GM18526 (cell line): Measurements from ENCODE around the gene NDFIP2.

ENCODE experiments used
- POLR2A ChIP-seq: IDR thresholded peaks from 3 replicates; pipeline ENCODE4 v1.6.1; 2011; ENCODE audit not compliant: insufficient read length; ENCODE audit errors: extremely low read depth

Gene NDFIP2

DNA sequence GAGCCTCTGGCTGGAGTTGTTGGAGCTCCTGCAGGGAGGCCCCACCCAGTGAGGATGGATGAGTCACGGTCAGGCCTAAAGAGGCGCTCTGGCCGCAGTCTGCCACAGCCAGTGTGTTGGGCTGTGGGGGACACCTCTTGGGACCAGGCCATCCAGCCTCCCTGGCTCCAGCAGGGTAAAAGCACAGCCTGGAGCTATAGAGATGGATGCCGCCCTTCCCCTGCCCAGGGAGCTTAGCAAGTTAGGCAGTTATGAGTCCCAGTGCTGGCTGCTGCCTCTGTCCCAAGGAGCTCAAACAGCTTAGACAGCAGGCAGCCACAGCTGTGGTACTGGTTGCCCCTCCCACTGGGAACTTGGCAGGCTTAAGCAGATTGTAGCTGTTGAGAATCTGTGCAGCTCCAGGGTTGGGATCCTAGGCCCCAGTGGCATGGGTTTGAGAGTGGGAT is 100.9 kb downstream of the NDFIP2 start:
- no peak for TF ChIP-seq POLR2A

DNA sequence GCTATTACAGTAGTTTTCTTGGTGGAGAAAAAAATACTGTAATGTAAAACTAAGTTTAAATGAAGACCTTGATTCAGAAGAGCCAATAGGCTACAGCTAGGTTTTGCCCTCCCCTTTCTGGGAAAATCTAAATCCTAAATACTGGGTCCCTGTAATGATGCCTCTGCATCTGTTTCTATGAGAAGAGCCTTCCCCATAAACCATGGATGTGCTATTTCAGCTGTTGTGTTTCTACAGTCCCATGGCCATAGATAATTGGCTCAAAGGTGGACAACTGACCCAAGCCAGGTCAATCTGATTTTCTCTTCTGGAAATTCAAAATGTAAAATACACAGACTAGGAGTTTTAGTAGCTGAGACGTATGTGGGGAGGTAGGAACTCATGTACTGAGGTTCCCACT is 101.9 kb downstream of the NDFIP2 start:
- TF ChIP-seq POLR2A, result no peak

DNA sequence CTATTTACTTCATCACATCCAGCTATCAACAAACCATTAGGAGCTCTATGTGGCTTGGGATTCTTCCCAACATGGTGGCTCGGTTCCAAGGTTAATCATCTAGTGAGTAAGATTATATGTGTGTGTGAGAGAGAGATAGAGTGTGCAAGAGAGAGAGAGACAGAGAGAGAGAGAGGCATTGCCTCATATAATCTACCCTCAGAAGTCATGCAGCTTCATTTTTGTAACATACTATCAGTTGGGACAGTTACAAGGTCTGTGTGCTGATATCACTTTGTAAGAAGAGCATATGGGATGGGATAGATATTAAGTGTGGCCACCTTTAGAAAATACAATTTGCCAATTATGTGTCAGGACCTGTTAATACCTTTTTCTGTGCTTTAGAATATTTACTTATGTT is 104.1 kb downstream of the NDFIP2 start:
- no peak for TF ChIP-seq POLR2A

DNA sequence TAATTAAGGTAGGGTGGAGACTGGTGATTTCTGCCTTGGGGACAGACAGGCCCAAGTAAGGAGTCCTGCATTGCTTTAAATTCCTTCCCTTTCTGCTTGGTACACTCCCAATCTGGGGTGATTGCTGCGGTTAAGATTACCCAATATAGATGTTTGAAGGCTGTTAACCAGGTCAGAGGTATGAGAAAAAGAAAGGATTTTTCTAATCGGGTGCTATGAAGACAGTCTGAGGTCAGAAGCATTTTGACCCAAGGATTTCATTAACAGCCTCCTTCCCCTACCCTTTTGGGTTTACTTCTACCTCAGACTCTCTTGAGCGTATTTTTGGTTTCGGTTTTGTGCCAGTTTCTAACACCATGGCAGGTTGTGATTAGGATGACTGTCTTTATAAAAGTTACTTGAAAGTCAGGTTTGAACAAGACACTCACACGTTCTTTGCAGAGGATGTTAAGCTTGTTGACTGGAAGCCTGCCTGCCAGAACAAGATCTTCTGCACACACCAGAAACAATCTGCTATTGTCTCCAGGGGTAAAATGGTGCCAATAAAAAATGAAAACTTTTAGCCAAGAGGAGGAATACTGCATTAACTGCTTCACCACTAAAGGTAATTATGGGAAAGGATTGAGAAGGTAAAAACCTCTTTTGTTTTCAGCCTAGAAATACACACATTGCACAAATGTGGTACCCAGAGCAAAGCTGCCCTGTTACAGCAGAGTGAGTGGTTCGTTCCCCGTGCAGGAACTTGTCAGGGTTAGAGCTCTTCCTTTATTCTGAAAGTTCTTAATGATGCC is 108.8 kb downstream of the NDFIP2 start:
- TF ChIP-seq POLR2A, result no peak

DNA sequence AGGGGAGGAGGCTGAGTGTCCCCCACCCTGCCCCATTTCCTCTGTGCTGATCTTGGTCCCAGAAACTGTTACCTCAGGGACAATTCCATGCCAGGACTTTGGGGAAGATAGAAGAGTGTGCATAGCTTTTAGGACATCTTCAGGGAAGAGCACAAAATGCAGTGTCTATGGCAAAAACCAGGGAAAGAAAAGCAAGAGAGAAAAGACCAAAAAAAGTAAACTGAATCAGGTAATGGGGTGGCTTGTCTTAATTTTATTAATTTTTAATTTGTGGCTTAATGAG is 109.4 kb downstream of the NDFIP2 start:
- TF ChIP-seq POLR2A, result no peak

DNA sequence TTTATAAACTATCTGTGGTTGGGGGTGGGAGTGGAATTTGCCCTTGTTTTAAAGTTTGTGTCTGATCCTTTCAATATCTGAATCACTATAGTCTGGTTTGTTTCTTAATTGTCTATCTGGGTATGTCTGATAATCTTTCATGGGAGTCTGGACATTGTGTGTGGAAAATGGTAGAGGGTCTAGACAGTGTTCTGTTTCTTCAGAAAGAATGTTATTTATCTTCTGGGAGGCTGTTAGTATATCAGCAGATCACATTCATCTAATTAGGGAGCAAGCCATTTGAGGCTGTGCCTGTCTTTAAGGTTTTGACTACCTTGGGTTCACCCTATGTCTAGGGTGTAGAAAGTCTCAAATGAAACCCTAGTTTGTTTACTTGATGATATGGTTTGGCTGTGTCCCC is 110.5 kb downstream of the NDFIP2 start:
- no peak for TF ChIP-seq POLR2A

DNA sequence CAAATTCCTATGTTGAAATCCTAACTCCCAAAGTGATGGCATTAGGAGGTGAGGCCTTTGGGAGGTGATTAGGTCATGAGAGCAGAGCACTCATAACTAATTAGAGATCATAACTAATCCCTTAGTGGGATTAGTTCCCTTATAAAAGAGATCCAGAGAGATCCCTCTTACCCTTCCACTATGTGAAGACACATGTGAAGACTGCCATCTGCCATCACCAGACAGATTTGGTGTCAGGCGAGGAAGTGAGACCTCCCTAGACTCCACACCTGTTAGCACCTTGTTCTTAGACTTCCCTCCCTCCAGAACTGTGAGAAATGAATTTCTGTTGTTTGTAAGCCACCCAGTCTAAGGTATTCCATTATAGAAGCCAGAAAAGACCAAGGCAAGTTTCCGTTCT is 112.2 kb downstream of the NDFIP2 start:
- TF ChIP-seq POLR2A, result no peak

DNA sequence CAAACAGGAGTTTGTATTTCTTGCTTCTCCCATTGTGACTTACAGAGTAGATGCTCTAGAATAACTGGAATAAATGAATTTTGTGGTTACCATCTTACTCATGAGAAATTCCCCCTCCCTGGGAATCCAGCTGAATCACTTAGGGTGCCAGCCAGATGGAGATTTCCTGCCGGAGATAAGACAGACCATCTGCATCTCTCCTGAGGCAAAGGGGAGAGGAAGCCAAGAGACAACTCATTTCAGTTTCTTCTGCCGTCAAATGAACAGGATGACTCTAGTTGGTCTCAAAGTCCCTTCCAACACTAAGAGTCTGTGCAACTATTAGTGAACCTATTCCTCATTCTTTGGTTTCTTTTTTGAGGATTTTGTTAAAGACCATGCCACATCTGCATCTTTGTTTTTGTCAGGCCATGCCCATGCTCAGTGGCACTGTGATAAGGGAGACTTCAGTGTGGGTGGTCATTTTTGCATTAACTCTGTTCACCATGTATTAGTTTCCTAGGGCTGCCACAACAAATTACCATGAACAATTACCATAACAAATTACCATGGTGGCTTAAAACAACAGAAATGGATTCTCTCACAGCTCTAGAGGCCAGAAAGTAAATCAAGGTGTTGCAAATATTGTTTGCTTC is 112.8 kb downstream of the NDFIP2 start:
- TF ChIP-seq POLR2A, result no peak

DNA sequence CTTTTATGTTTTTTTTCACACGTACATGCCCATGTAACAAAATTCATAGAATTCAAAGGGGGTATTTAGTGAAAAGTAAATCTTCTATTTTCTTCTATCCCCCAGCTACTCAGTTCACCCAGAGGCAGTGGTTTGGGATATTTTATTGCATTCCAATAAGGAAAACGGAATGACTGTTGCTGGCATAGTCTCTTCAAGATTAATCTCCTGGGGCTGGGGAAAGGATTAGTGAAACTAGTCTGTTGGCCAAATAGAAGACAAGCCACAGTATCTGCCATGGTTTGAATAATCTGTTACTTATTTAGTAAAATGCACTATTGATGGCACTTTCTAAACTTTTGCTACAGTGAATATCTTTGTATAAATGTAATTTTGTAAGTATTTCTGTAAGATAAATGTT is 122.0 kb downstream of the NDFIP2 start:
- no peak for TF ChIP-seq POLR2A

DNA sequence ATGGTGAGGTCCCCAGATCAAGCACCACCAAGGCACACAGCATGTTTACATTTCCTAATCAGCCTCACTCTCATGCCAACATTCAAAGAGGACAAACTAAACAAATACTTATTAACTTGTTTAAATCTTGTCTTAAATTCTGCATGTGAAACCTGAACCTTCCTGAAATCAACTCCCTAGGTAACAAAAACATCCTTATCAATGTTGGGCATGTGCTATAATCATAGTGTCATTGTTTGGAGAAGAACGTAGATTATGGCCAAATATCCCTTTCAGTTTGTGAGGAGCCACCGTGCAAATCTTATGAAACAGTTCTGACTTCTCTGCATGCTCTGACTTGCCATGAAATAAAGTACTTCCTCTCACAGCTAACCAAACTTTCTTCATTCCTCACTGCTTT is 123.8 kb downstream of the NDFIP2 start:
- TF ChIP-seq POLR2A, result no peak
